ENCODE measurements around the gene OR10V1. TPM values are rescaled to one million over a fixed set of nuclear protein-coding genes. Genes with fewer than 3 reads are reported as not detected.

OR10V1 gene
- total and polyA plus RNA-seq, 2 of the 4 experiments (the other 2 are of a cell fraction) = not detected

DNA sequence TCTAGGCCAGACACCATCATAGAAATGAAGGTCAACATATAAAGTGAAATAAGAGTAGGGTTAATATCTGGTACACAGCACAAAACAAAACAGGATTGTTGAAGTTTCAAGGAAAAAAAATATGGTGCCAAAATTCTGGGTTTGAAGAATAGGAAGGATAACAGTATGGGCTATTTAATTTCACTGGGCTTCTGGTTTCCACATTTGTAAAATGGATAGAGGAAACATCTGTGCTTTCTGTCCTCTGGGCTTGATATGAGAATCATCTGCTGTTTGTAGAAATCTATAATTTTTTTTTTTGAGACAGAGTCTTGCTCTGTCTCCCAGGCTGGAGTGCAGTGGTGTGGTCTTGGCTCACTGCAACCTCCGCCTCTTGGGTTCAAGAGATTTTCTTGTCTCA is 13.8 kb upstream of the OR10V1 start:
- intact Hi-C loops (cut with micrococcal nuclease) (no loop called here), dilution Hi-C loops (cut with HindIII; ENCODE audit: low sequenced_read_pairs, unreplicated experiment) (no loop called here), in situ Hi-C loops (cut with MboI; ENCODE audit: low sequenced_read_pairs) (no loop called here)
- Histone ChIP-seq H2BK20ac (ENCODE audit: low read depth, low read length) (no peak overlapping the region), H4K5ac (ENCODE audit: low read depth, low read length) (no peak overlapping the region), H3K9me3 (ENCODE audit: control insufficient read depth, insufficient read depth, low read length) (no peaks in the 10 kb centered on the region), H3K14ac (replicated peaks; ENCODE audit: low read depth, low read length) (no peak overlapping the region), H3K9me1 (ENCODE audit: insufficient read depth, low read length) (no peaks in the 10 kb centered on the region), H3K9ac (ENCODE audit: low read depth, low read length) (no peak overlapping the region), H3K23ac (ENCODE audit: low read depth, low read length) (no peak overlapping the region), H3K36me3 (ENCODE audit: control insufficient read depth, insufficient read depth, low read length) (no peaks in the 10 kb centered on the region), H4K8ac (ENCODE audit: low read depth in 2 of 2, low read length in 2 of 2) (no peak overlapping the region), H3K4ac (ENCODE audit: low read depth, low read length) (no peak overlapping the region), H2AFZ (replicated peaks; ENCODE audit: low read length, poor library complexity) (no peak overlapping the region), H2BK15ac (ENCODE audit: low read depth, low read length) (no peak overlapping the region), H2AK5ac (ENCODE audit: low read depth, low read length) (no peak overlapping the region), H2BK5ac (ENCODE audit: low read depth, low read length, poor library complexity, severe bottlenecking) (no peak overlapping the region), H3K79me1 (ENCODE audit: low read depth in 1 of 2, low read length in 2 of 2) (no peaks in the 10 kb centered on the region), H4K91ac (ENCODE audit: insufficient read depth, low read depth, low read length) (no peak overlapping the region), H4K20me1 (ENCODE audit: insufficient read depth, low read length) (no peaks in the 10 kb centered on the region), H2BK120ac (ENCODE audit: low read depth, low read length) (no peak overlapping the region), H3K4me1 (ENCODE audit: control insufficient read depth, insufficient read depth, low read length) (no peaks in the 10 kb centered on the region), H3K18ac (ENCODE audit: low read depth, low read length) (no peak overlapping the region), H3K4me2 (ENCODE audit: low read depth, low read length) (no peak overlapping the region), H3K27ac (ENCODE audit: insufficient read depth, low read length) (no peak overlapping the region), H3K56ac (ENCODE audit: extremely low read depth, insufficient read depth, low read length) (no peak overlapping the region), H2AK9ac (replicated peaks; ENCODE audit: low read depth, low read length, poor library complexity) (no peak overlapping the region), H3K4me3 (ENCODE audit: insufficient read depth, low read depth, low read length) (no peak overlapping the region), H3K27me3 (ENCODE audit: control insufficient read depth, insufficient read depth, low read length) (no peaks in the 10 kb centered on the region)
- no CpG with 5 or more reads among the region's 1 CpG for WGBS, 2 experiments (ENCODE audit: extremely low coverage in 2 of 2, insufficient read length in 1 of 2)
- BruUV-seq (replicated peaks) = no TSS peak
- ChIA-PET POLR2A (ENCODE audit: unreplicated experiment) (no interaction called here), CTCF (no interaction called here)
- TF ChIP-seq NFE2L2 (IDR thresholded peaks at IDR 0.05; ENCODE audit: low read depth, low read length) (no peak), RFX5 (IDR thresholded peaks at IDR 0.05; ENCODE audit: low read depth, low read length) (no peak), FOS (IDR thresholded peaks at IDR 0.05; ENCODE audit: low read depth, low read length) (no peak), MAFK (IDR thresholded peaks at IDR 0.05; ENCODE audit: low read depth, low read length) (no peak), RAD21 (IDR thresholded peaks at IDR 0.05; ENCODE audit: low read length) (no peak)
- TF ChIP-seq, protein P1, sequence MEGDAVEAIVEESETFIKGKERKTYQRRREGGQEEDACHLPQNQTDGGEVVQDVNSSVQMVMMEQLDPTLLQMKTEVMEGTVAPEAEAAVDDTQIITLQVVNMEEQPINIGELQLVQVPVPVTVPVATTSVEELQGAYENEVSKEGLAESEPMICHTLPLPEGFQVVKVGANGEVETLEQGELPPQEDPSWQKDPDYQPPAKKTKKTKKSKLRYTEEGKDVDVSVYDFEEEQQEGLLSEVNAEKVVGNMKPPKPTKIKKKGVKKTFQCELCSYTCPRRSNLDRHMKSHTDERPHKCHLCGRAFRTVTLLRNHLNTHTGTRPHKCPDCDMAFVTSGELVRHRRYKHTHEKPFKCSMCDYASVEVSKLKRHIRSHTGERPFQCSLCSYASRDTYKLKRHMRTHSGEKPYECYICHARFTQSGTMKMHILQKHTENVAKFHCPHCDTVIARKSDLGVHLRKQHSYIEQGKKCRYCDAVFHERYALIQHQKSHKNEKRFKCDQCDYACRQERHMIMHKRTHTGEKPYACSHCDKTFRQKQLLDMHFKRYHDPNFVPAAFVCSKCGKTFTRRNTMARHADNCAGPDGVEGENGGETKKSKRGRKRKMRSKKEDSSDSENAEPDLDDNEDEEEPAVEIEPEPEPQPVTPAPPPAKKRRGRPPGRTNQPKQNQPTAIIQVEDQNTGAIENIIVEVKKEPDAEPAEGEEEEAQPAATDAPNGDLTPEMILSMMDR (conservative IDR thresholded peaks at IDR 0.05; ENCODE audit: low read depth, low read length) = no peak
- TF ChIP-seq, protein P2, sequence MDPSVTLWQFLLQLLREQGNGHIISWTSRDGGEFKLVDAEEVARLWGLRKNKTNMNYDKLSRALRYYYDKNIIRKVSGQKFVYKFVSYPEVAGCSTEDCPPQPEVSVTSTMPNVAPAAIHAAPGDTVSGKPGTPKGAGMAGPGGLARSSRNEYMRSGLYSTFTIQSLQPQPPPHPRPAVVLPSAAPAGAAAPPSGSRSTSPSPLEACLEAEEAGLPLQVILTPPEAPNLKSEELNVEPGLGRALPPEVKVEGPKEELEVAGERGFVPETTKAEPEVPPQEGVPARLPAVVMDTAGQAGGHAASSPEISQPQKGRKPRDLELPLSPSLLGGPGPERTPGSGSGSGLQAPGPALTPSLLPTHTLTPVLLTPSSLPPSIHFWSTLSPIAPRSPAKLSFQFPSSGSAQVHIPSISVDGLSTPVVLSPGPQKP (IDR thresholded peaks at IDR 0.05; ENCODE audit: borderline replicate concordance, low read depth, low read length) = no peak
- DNase-seq = no peak
- no peak for ATAC-seq (ENCODE audit: low read depth)
